B cell (primary cell): ENCODE measurements around the gene RAD23B. TPM values are rescaled to one million over a fixed set of nuclear protein-coding genes. Genes with fewer than 3 reads are reported as not detected.

Experiments used
- ATAC-seq: fragments of 200-7000 bp; cut with Tn5 transposase; one replicate; pipeline ENCODE4 v1.10.0; 2021; ENCODE audit warnings: low read depth, mild to moderate bottlenecking, moderate number of reproducible peaks, moderate library complexity
- CTCF ChIA-PET: fragments of 350-600 bp; sonication (Branson Sonifier 250); formaldehyde crosslinking; loops from one replicate; lab custom pipeline; 2021; ENCODE audit warnings: antibody characterized with exemption, inconsistent platforms; lab: Charles Lee
- POLR2A ChIA-PET: fragments of 350-600 bp; sonication (Branson Sonifier 250); formaldehyde crosslinking; loops from one replicate; lab custom pipeline; 2021; ENCODE audit warnings: antibody characterized with exemption; lab: Charles Lee
- DNase-seq: peaks from one replicate; pipeline ENCODE4 v3.0.0; 2013
- H2AFZ ChIP-seq: 2 replicates; pipeline ENCODE4 v1.6.1; 2012; ENCODE audit warnings: mild to moderate bottlenecking, low read depth, low read length; ENCODE audit not compliant: insufficient read depth, poor library complexity, severe bottlenecking
- H3K27ac ChIP-seq, 2 donors: 1 replicate in 1 of 2; 2 replicates in 1 of 2; pipeline ENCODE4 v1.5.1; 2012 to 2013; ENCODE audit warnings: low read length in 2 of 2, mild to moderate bottlenecking in 2 of 2, moderate library complexity in 1 of 2
- H3K27me3 ChIP-seq, 4 experiments: fragments of 200-600 bp in 1 of 4; sonication (generic) in 1 of 4; replicated peaks in 1 of 4; 1 replicate in 2 of 4; 2 replicates in 2 of 4; pipeline versions ENCODE4 v1.6.1 to v1.7.0; 2013 to 2016; ENCODE audit warnings: low read length in 3 of 4, mild to moderate bottlenecking in 2 of 4, mixed read lengths in 1 of 4, moderate library complexity in 1 of 4; ENCODE audit not compliant: insufficient read depth in 4 of 4, control insufficient read depth in 3 of 4; ENCODE audit errors: control extremely low read depth in 1 of 4
- H3K36me3 ChIP-seq, 2 experiments: replicated peaks in 1 of 2; 1 replicate in 1 of 2; 2 replicates in 1 of 2; pipeline versions ENCODE4 v1.6.1 to v1.7.1; 2013; ENCODE audit warnings: low read length in 1 of 2; ENCODE audit not compliant: insufficient read depth in 2 of 2, control insufficient read depth in 1 of 2; ENCODE audit errors: control extremely low read depth in 1 of 2, extremely low read depth in 1 of 2
- H3K4me1 ChIP-seq, 2 donors: fragments of 200-600 bp in 1 of 2; sonication (generic) in 1 of 2; 1 replicate in 1 of 2; 2 replicates in 1 of 2; pipeline versions ENCODE4 v1.5.1 to v1.6.1; 2013 to 2017; ENCODE audit warnings: low read length in 2 of 2; ENCODE audit not compliant: control insufficient read depth in 2 of 2, insufficient read depth in 2 of 2
- H3K4me2 ChIP-seq: replicated peaks from 2 replicates; pipeline ENCODE3; 2012; ENCODE audit warnings: mild to moderate bottlenecking, low read depth, low read length; ENCODE audit not compliant: poor library complexity, severe bottlenecking
- H3K4me3 ChIP-seq, 5 experiments: fragments of 200-600 bp in 1 of 5; sonication (generic) in 1 of 5; 1 replicate in 3 of 5; 2 replicates in 2 of 5; pipeline versions ENCODE4 v1.5.1 to v1.7.0; 2011 to 2016; ENCODE audit warnings: low read length in 4 of 5, mild to moderate bottlenecking in 4 of 5, low read depth in 2 of 5, control low read depth in 1 of 5, moderate library complexity in 1 of 5; ENCODE audit not compliant: insufficient read depth in 1 of 5; ENCODE audit errors: control extremely low read depth in 1 of 5, extremely low read depth in 1 of 5
- H3K79me2 ChIP-seq: fragments of 200-600 bp; sonication (generic); one replicate; pipeline ENCODE4 v1.6.0; 2016; ENCODE audit warnings: low read length; ENCODE audit not compliant: control insufficient read depth, insufficient read depth
- H3K9ac ChIP-seq: fragments of 200-600 bp; sonication (generic); 2 replicates; pipeline ENCODE4 v1.6.1; 2017; ENCODE audit warnings: mild to moderate bottlenecking, low read length, moderate library complexity
- H3K9me3 ChIP-seq, 3 donors: one replicate each; pipeline versions ENCODE4 v1.6.1 to v1.7.1; 2013; ENCODE audit warnings: low read length in 2 of 3; ENCODE audit not compliant: control insufficient read depth in 2 of 3, insufficient read depth in 1 of 3; ENCODE audit errors: control extremely low read depth in 1 of 3
- H4K20me1 ChIP-seq: 2 replicates; pipeline ENCODE4 v1.6.0; 2012; ENCODE audit warnings: mild to moderate bottlenecking, low read length; ENCODE audit not compliant: insufficient read depth, control insufficient read depth, poor library complexity, severe bottlenecking
- H3K27ac Mint-ChIP-seq: one replicate; pipeline ENCODE4 v1.8.0; 2021; ENCODE audit warnings: mixed read lengths
- H3K27me3 Mint-ChIP-seq: one replicate; pipeline ENCODE4 v1.8.0; 2021; ENCODE audit warnings: mixed read lengths
- H3K4me1 Mint-ChIP-seq: one replicate; pipeline ENCODE4 v1.8.0; 2021; ENCODE audit warnings: mixed read lengths
- H3K4me3 Mint-ChIP-seq: one replicate; pipeline ENCODE4 v1.8.0; 2021; ENCODE audit warnings: mixed read lengths
- H3K9me3 Mint-ChIP-seq: one replicate; pipeline ENCODE4 v1.8.0; 2022; ENCODE audit warnings: mixed read lengths; ENCODE audit not compliant: insufficient read depth
- EZH2 ChIP-seq: IDR thresholded peaks from 2 replicates; pipeline ENCODE4 v1.6.1; 2012; ENCODE audit warnings: borderline replicate concordance, low read depth, mild to moderate bottlenecking, moderate library complexity, low read length; ENCODE audit not compliant: insufficient read depth, poor library complexity, severe bottlenecking
- WGBS: methylation state at CpG from one replicate; pipeline ENCODE4 v1.1.5; 2013; ENCODE audit warnings: missing lambda C conversion rate; ENCODE audit not compliant: insufficient coverage; 5-methylcytosine and 5-hydroxymethylcytosine counted together
- intact Hi-C: fragments of 100-400 bp; cut with micrococcal nuclease; formaldehyde crosslinking; loops from one replicate; pipeline ENCODE4 v1.10.0; 2022
- polyA plus RNA-seq: library from polyadenylated mRNA; depleted of rRNA; stranded (reverse); fragments of >200 nt; gene quantifications from 2 replicates; pipeline ENCODE4 v1.2.3, GENCODE V29; 2012
- total RNA-seq, 2 donors: library from RNA; stranded (reverse); fragments of 120-200 nt in 1 of 2; gene quantifications; 1 replicate in 1 of 2; 2 replicates in 1 of 2; pipeline versions ENCODE4 v1.2.3 to v1.2.4, GENCODE V29; 2013 to 2022
- TF ChIP-seq, protein P1 (sequence below): fragments of 200-600 bp; IDR thresholded peaks from one replicate; pipeline ENCODE4 v1.8.0; 2022; ENCODE audit warnings: antibody characterized with exemption, mild to moderate bottlenecking

RAD23B gene
- total and polyA plus RNA-seq, 2 donors (not counting 1 experiment from before 2014, with no cell fraction given) = 36.8 to 78.2 TPM

DNA sequence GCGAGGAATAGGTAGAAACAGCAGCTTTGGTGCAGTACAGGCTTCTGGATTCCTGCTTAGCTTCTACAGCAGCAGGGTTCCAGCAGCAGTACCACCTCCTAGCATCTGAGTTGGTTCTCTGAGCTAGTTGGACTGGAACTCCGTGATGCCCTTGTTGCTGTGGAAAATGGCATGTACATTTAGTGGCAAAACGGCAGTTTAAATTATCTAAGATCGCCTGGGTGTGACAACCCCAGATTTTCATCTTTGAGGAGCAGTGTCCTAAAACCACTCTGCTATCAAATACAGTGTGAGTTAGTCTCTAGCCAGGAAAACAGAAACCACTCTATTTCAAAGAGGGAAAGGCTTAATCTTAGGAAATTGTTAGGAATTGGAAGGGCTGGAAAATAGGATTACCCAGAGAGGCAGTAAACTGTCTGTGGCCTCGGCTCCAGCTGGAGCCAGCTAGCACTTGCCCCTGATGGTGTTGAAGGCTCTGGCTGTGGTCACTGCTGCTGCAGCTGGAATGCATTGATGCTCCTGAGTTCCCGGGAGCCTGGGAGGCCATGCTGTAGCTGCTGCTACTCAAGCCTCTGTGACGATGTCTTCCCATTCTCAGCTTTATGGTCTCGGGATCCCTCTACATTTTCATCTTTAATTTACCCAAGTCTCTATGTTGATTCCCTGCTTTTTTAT lies 29.4 kb downstream of the RAD23B start:
- Histone ChIP-seq H3K4me1 (peaks cover 13 to 22% of the 10 kb centered on the region in 2 donors), H3K4me2 (no peak overlapping the region), H4K20me1 (peaks cover 58% of the 10 kb centered on the region), H3K27me3 (no peaks in the 10 kb centered on the region), H3K27ac (no peak overlapping the region), H3K4me3 (no peak overlapping the region), H3K9me3 (no peaks in the 10 kb centered on the region), H3K9ac (no peak overlapping the region), H2AFZ (no peak overlapping the region), H3K36me3 (peaks cover 8 to 67% of the 10 kb centered on the region in 2 experiments), H3K79me2 (peaks cover 85% of the 10 kb centered on the region)
- 100% methylated on average over 2 of the region's 8 CpGs for WGBS
- H3K4me3 Mint-ChIP-seq = no peak overlapping the region
- DNase-seq (no peak), ATAC-seq (no peak)
- H3K27ac Mint-ChIP-seq = no peak overlapping the region
- H3K4me1 Mint-ChIP-seq = peaks cover 43% of the 10 kb centered on the region
- no peaks in the 10 kb centered on the region for H3K27me3 Mint-ChIP-seq
- CTCF ChIA-PET = interaction anchor here (1.3 kb wide), 1 partner anchor 73 kb away, joined by 4 read pairs; no protein-coding TSS in a partner anchor
- POLR2A ChIA-PET = no interaction called here
- no peaks in the 10 kb centered on the region for H3K9me3 Mint-ChIP-seq
- TF ChIP-seq, protein P1, sequence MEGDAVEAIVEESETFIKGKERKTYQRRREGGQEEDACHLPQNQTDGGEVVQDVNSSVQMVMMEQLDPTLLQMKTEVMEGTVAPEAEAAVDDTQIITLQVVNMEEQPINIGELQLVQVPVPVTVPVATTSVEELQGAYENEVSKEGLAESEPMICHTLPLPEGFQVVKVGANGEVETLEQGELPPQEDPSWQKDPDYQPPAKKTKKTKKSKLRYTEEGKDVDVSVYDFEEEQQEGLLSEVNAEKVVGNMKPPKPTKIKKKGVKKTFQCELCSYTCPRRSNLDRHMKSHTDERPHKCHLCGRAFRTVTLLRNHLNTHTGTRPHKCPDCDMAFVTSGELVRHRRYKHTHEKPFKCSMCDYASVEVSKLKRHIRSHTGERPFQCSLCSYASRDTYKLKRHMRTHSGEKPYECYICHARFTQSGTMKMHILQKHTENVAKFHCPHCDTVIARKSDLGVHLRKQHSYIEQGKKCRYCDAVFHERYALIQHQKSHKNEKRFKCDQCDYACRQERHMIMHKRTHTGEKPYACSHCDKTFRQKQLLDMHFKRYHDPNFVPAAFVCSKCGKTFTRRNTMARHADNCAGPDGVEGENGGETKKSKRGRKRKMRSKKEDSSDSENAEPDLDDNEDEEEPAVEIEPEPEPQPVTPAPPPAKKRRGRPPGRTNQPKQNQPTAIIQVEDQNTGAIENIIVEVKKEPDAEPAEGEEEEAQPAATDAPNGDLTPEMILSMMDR = no peak
- TF ChIP-seq EZH2 = no peak
- intact Hi-C loops = no loop called here

DNA sequence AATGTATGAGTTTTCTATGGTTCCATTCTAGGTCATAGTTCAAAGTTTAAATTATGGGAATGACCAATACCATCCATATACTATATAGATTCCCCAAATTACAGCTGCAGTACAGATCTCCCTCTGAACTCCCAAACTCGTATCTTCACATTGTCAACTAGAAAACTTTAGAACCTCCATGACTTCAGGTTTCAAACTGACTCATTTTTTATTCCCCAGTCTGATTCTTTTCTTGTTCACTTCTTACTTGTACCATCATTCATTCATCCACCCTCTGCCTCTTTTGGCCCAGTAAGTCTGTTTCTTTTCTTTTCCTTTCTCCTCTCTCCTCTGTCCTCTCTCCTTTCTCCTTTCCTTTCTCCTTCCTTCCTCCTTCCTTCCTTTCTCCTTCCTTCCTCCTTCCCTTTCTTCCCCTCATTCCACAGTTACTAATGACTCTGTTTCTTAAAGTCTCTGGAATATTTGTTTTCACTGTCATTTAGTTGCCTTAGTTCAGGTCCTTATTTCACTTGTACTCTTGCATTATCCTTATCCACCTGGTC lies 30.5 kb downstream of the RAD23B start:
- Histone ChIP-seq H3K9ac (no peak overlapping the region), H2AFZ (no peak overlapping the region), H3K4me1 (peaks cover 22 to 30% of the 10 kb centered on the region in 2 donors), H3K27me3 (no peaks in the 10 kb centered on the region), H3K9me3 (no peaks in the 10 kb centered on the region), H3K4me2 (no peak overlapping the region), H4K20me1 (peaks cover 65% of the 10 kb centered on the region), H3K36me3 (peaks cover 8 to 64% of the 10 kb centered on the region in 2 experiments), H3K4me3 (no peak overlapping the region), H3K27ac (no peak overlapping the region), H3K79me2 (peaks cover 79% of the 10 kb centered on the region)
- DNase-seq (no peak), ATAC-seq (no peak)
- Mint-ChIP-seq H3K4me1 (peaks cover 51% of the 10 kb centered on the region), H3K4me3 (no peak overlapping the region), H3K9me3 (no peaks in the 10 kb centered on the region), H3K27ac (no peak overlapping the region), H3K27me3 (no peaks in the 10 kb centered on the region)
- intact Hi-C loops = no loop called here
- POLR2A ChIA-PET = no interaction called here
- WGBS = 80% methylated on average over 1 of the region's 1 CpG
- TF ChIP-seq EZH2 = no peak
- TF ChIP-seq, protein P1 = no peak
- CTCF ChIA-PET = interaction anchor here (1.3 kb wide), 1 partner anchor 74 kb away, joined by 4 read pairs; no protein-coding TSS in a partner anchor
